Astrocyte of the cerebellum (primary cell): Measurements from ENCODE around the gene ACO2.

ENCODE experiments used
- DNase-seq: peaks from one replicate; pipeline ENCODE4 v3.0.0-alpha.2; 2011; ENCODE audit warnings: low read depth
- H3K4me3 ChIP-seq: 2 replicates; pipeline ENCODE4 v1.5.1; 2011; ENCODE audit warnings: mild to moderate bottlenecking, low read depth, low read length, moderate library complexity
- CTCF ChIP-seq: IDR thresholded peaks from 2 replicates; pipeline ENCODE4 v1.5.1; 2012; ENCODE audit warnings: low read length, low read depth, moderate library complexity, mild to moderate bottlenecking; ENCODE audit errors: missing control alignments
- in situ Hi-C: cut with HindIII; loops from 2 replicates; pipeline ENCODE4 v1.10.0; 2017; ENCODE audit warnings: low sequenced_read_pairs

ACO2 gene

GRCh38 chr22:41526830-41527799 is 58.2 kb downstream of the ACO2 start:
- no peak overlapping the region for H3K4me3 ChIP-seq
- TF ChIP-seq CTCF, result peak; percentile 87
- no peak for DNase-seq
- in situ Hi-C loops, result no loop called here

GRCh38 chr22:41528132-41528766 is 59.3 kb downstream of the ACO2 start:
- in situ Hi-C loops, result no loop called here
- DNase-seq, result no peak
- no peak for TF ChIP-seq CTCF
- no peak overlapping the region for H3K4me3 ChIP-seq

GRCh38 chr22:41528938-41529561 is 60.1 kb downstream of the ACO2 start:
- no peak for DNase-seq
- no peak for TF ChIP-seq CTCF
- no peak overlapping the region for H3K4me3 ChIP-seq
- in situ Hi-C loops, result no loop called here

GRCh38 chr22:41530890-41531714 is 62.2 kb downstream of the ACO2 start:
- DNase-seq, result no peak
- TF ChIP-seq CTCF, result no peak
- in situ Hi-C loops, result no loop called here
- no peak overlapping the region for H3K4me3 ChIP-seq

GRCh38 chr22:41531715-41532477 is 63.0 kb downstream of the ACO2 start:
- H3K4me3 ChIP-seq, result no peak overlapping the region
- TF ChIP-seq CTCF, result no peak
- in situ Hi-C loops, result no loop called here
- DNase-seq, result no peak
